22Rv1 (cell line): ENCODE data around the gene SNX33.

Experiments used
- H3K27ac ChIP-seq: fragments of 450-650 bp; 2 replicates; pipeline ENCODE4 v1.5.1; 2017
- CTCF ChIP-seq: fragments of 450-650 bp; IDR thresholded peaks from 2 replicates; pipeline ENCODE4 v1.5.1; 2017; ENCODE audit warnings: mild to moderate bottlenecking
- ZFX ChIP-seq: fragments of 450-650 bp; IDR thresholded peaks from 2 replicates; pipeline ENCODE4 v1.6.1; 2017; ENCODE audit warnings: antibody characterized with exemption, borderline replicate concordance

The SNX33 gene

DNA sequence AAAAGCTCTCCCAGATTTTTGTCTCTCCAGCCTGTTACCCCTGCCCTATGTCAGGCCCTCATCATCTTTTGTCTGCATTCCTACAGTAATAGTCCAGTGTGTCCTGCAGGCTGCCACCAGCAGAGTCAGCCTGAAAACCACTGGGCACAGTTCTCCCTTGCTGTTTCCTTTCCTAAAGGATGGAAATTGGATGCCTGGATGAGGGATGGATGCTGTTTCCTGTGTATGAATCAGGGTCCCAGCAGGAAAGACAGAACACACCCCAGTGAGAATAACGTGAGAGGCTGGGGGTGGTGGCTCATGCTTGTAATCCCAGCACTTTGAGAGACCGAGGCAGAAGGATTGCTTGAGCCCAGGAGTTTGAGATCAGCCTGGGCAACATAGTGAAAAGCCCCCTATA is 3.3 kb upstream of the SNX33 start:
- H3K27ac ChIP-seq, result no peak overlapping the region

DNA sequence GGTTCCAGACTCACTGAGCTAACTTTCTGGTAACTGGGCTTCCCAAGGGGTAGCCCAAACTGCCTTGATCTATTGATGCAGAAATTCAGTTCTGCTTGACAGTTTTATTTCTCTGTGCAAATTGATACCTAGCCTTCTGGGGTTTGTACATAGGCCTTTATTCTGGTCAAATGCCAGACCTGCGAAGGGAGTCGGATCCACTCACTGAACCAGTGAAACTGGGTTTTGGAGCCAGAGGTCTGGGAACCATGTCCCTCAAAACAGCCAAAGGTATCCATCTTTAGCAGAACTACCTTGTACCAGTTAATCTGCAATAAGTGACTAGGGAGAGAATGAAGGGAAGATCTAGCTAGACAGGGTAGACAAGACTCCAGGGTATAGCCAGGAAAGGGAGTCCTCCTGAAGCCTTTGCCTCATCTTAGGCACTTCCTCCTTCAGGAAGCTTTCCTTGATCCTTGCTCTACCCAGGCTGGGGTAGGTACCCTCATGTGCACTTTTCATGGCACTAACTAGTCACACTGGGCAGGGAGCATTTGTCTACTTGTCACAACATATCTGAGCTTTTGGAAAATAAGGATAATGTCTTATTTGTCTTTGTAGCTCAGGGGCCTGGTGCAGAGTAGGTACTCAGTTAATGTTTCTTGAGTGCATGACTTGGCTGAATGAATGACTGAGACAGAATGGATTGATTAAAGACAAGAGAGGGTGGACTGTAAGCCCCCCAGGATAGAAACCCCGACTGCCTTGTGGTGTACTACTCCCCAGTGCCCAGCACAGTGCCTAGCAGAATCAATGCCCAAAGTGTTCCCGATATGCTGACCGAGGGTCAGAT is 1.4 kb upstream of the SNX33 start:
- TF ChIP-seq ZFX, result no peak
- no peak for TF ChIP-seq CTCF
- H3K27ac ChIP-seq, result peak overlapping the region; percentile 63

More for the DNA sequence above, 3.3 kb upstream of the SNX33 start:
- no peak for TF ChIP-seq CTCF
- TF ChIP-seq ZFX, result no peak

- H3K27ac ChIP-seq, result peak overlapping the region; percentile 63
These were observed 758 bp upstream of the SNX33 start for GRCh38 chr15:75646944-75647364.

GRCh38 chr15:75648156-75649000 is 666 bp downstream of the SNX33 start:
- H3K27ac ChIP-seq, result peak overlapping the region; percentile 63
- peak; percentile 34 for TF ChIP-seq CTCF
- no peak for TF ChIP-seq ZFX

More at GRCh38 chr15:75646944-75647364, 758 bp upstream of the SNX33 start:
- TF ChIP-seq ZFX (no peak), CTCF (no peak)

- H3K27ac ChIP-seq, result no peak overlapping the region
- TF ChIP-seq CTCF, result no peak
- no peak for TF ChIP-seq ZFX
These were observed 1.5 kb downstream of the SNX33 start for GRCh38 chr15:75649045-75649761.

DNA sequence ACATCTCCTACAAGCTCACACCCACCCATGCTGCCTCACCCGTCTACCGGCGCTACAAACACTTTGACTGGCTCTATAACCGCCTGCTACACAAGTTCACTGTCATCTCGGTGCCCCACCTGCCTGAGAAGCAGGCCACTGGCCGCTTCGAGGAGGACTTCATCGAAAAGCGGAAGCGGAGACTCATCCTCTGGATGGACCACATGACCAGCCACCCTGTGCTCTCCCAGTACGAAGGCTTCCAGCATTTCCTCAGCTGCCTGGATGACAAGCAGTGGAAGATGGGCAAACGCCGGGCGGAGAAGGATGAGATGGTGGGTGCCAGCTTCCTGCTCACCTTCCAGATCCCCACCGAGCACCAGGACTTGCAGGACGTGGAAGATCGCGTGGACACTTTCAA is 2.1 kb downstream of the SNX33 start:
- no peak overlapping the region for H3K27ac ChIP-seq

More for the DNA sequence above, 2.1 kb downstream of the SNX33 start:
- no peak for TF ChIP-seq ZFX
- TF ChIP-seq CTCF, result no peak
